ENCODE measurements around the gene GULP1. TPM values are rescaled to one million over a fixed set of nuclear protein-coding genes. Genes with fewer than 3 reads are reported as not detected.

GULP1 gene
- total and polyA plus RNA-seq, 2 experiments from 2014 or later = 28.3 to 41.2 TPM

DNA sequence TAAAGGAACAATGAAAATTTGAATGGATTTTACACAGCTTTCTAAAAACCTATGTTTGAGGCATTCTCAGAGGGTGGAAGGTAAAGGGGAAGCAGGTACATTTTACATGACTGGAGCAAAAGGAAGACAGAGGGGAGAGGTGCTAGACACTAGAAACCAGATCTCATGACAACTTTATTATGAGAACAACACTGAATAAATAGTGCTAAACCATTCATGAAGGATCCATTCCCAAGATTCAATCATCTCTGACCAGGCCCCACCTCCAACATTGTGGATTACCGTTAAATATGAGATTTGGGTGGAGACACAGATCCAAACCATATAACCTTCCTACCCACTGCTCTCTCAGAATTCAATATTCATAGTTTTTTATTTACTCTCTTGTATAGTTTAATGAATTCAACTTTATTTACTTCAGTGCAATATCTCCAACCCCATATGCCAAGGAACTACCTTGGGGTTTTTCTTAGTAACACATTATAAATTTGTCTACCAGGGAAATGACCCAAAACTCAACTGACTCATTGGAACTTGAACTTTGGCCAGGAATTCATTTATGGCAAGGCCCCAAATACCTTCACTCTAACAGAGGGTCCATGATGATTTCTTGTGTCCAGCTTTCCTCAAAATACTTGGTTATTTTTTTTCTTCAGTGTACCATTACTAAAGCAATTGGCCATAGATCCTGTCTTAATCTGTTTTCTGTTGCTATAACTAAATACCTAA lies 317.8 kb downstream of the GULP1 start:
- TF ChIP-seq, protein P1, sequence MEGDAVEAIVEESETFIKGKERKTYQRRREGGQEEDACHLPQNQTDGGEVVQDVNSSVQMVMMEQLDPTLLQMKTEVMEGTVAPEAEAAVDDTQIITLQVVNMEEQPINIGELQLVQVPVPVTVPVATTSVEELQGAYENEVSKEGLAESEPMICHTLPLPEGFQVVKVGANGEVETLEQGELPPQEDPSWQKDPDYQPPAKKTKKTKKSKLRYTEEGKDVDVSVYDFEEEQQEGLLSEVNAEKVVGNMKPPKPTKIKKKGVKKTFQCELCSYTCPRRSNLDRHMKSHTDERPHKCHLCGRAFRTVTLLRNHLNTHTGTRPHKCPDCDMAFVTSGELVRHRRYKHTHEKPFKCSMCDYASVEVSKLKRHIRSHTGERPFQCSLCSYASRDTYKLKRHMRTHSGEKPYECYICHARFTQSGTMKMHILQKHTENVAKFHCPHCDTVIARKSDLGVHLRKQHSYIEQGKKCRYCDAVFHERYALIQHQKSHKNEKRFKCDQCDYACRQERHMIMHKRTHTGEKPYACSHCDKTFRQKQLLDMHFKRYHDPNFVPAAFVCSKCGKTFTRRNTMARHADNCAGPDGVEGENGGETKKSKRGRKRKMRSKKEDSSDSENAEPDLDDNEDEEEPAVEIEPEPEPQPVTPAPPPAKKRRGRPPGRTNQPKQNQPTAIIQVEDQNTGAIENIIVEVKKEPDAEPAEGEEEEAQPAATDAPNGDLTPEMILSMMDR (IDR thresholded peaks at IDR 0.05; ENCODE audit: low read depth, low read length) = no peak
- Histone ChIP-seq H3K36me3 (no peaks in the 10 kb centered on the region), H3K4me1 (ENCODE audit: low read depth) (no peaks in the 10 kb centered on the region), H3K4me3 (no peak overlapping the region), H3K27ac (no peak overlapping the region), H3K27me3 (no peaks in the 10 kb centered on the region), H3K9me3 (ENCODE audit: low read depth) (no peaks in the 10 kb centered on the region)
- peak in 1 of 2 donors; percentile 62 for DNase-seq (ENCODE audit: low read depth in 1 of 2, low spot score in 1 of 2)

DNA sequence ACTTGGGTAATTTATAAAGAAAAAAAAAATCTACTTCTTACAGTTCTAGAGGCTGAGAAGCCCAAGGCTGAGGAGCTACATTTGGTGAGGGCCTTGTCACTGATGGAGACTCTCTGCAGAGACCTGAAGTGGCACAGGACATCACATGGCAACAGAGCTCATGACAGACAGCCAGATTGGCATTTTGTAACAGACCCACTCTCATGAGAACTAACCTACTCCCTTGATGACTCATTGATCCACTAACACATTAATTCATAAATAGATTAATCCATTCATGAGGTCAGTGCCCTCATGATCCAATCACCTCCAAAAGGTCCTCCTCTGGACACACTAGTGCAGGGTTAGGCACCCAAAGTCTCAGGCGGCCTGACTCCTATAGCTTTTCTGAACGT lies 318.4 kb downstream of the GULP1 start:
- no peak for DNase-seq (ENCODE audit: low read depth in 1 of 2, low spot score in 1 of 2)
- Histone ChIP-seq H3K9me3 (ENCODE audit: low read depth) (no peaks in the 10 kb centered on the region), H3K4me1 (ENCODE audit: low read depth) (no peaks in the 10 kb centered on the region), H3K27me3 (no peaks in the 10 kb centered on the region), H3K36me3 (no peaks in the 10 kb centered on the region), H3K4me3 (no peak overlapping the region), H3K27ac (no peak overlapping the region)
- TF ChIP-seq, protein P1 (IDR thresholded peaks at IDR 0.05; ENCODE audit: low read depth, low read length) = no peak

DNA sequence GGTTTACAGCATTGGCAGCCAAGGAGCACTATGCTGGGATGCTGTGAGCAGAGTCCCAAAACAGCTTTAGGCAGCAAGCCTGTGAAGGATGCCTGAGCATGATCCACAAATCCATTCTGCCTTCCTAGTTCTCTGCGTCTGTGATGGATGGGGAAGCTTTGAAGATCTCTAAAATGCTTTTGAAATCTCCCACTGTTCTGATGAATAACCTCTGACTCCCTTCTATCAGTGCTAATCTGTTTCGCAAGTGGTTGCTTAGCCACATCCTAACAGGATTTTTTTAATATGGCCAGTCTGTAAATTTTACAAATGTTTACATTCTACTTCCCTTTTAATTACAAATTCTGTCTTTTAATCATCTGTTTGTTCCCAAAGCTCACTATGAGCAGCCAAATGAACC lies 319.2 kb downstream of the GULP1 start:
- H3K36me3 ChIP-seq = no peaks in the 10 kb centered on the region
- no peaks in the 10 kb centered on the region for H3K4me1 ChIP-seq (ENCODE audit: low read depth)
- no peaks in the 10 kb centered on the region for H3K9me3 ChIP-seq (ENCODE audit: low read depth)
- H3K27ac ChIP-seq = no peak overlapping the region
- H3K4me3 ChIP-seq = no peak overlapping the region
- TF ChIP-seq, protein P1 (IDR thresholded peaks at IDR 0.05; ENCODE audit: low read depth, low read length) = no peak
- no peaks in the 10 kb centered on the region for H3K27me3 ChIP-seq
- peak in 1 of 2 donors; percentile 45 for DNase-seq (ENCODE audit: low read depth in 1 of 2, low spot score in 1 of 2)

GRCh38 chr2:188619146-188619545 lies 327.5 kb downstream of the GULP1 start:
- Histone ChIP-seq H3K27ac (no peak overlapping the region), H3K4me1 (ENCODE audit: low read depth) (peaks cover 2% of the 10 kb centered on the region), H3K36me3 (no peaks in the 10 kb centered on the region), H3K27me3 (no peaks in the 10 kb centered on the region), H3K9me3 (ENCODE audit: low read depth) (no peaks in the 10 kb centered on the region), H3K4me3 (no peak overlapping the region)
- DNase-seq (ENCODE audit: low read depth in 1 of 2, low spot score in 1 of 2) = no peak
- TF ChIP-seq, protein P1 (IDR thresholded peaks at IDR 0.05; ENCODE audit: low read depth, low read length) = no peak

GRCh38 chr2:188620916-188621315 lies 329.2 kb downstream of the GULP1 start:
- Histone ChIP-seq H3K27me3 (no peaks in the 10 kb centered on the region), H3K4me3 (no peak overlapping the region), H3K36me3 (no peaks in the 10 kb centered on the region), H3K27ac (no peak overlapping the region), H3K9me3 (ENCODE audit: low read depth) (no peaks in the 10 kb centered on the region), H3K4me1 (ENCODE audit: low read depth) (peaks cover 5% of the 10 kb centered on the region)
- DNase-seq (ENCODE audit: low read depth in 1 of 2, low spot score in 1 of 2) = no peak
- TF ChIP-seq, protein P1 (IDR thresholded peaks at IDR 0.05; ENCODE audit: low read depth, low read length) = no peak

Measured in cardiac muscle cell (in vitro differentiated cells and primary cell).